Activated naive CD4-positive, alpha-beta T cell (primary cell): ENCODE results near the gene UBL7.
A peak's percentile ranks its signal among the peaks of the same experiment; 100 is the strongest.
"Not testable (repeated sequence)": the region's sequence is repeated elsewhere in the genome, so short reads cannot be mapped to it uniquely, and the experiment has no call there.

ENCODE experiments used
- DNase-seq, 4 experiments: peaks; one replicate each; lab custom pipeline; 2025; lab: John Stamatoyannopoulos, UW

UBL7 gene, protein sequence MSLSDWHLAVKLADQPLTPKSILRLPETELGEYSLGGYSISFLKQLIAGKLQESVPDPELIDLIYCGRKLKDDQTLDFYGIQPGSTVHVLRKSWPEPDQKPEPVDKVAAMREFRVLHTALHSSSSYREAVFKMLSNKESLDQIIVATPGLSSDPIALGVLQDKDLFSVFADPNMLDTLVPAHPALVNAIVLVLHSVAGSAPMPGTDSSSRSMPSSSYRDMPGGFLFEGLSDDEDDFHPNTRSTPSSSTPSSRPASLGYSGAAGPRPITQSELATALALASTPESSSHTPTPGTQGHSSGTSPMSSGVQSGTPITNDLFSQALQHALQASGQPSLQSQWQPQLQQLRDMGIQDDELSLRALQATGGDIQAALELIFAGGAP

DNA sequence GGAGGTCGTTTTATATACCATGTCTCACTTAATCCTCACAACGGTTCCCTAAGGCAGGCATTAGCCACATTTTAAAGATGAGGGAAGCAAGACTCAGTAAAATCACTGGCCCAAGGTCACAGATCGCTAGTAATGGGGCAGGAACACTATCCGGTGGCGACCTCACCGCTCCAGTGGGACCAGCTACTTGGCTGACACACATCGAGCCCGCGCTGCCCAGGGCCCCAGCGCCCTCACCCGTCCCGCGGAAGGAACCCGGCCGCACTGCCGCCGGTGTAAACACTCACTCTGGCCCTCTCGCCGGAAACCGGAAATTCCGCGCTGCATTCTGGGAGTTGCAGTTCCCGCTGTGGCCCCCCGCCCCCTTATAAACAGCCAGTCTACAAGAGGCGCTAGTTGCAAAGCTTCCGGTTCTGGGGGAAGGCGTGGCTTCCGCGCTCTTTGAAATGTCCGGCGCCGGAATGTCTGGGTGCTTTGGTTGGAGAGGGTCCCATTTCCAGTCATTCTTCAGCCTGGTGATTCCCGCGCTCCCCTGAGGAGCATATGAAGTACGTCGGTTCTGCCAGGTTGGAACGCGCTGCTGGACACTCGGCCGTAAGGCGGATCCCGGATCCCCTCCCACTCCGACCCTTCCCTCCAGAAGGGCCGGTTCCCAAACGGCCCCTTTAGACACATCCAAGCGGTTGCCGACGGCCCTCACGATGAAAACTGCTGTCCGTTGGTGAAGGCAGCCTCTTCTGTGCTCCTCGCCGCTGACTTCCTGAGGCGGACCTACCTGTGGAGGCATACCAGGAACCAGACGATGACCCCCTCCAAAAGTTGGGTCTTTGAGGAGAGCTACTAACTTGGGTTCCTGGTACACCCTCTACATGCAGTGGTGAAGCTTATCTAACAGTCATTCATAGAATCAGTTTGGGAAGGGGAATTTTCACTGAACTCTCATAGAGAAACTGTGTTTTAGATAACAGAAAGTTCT is at the start of gene UBL7:
Gene UBL7 (minus strand): TSS at position 290 of the 976 bp plus-strand sequence. CDS start 2,293 bp downstream, outside the sequence.
- DNase-seq: peak; percentile 89 to 93 (median 92)

DNA sequence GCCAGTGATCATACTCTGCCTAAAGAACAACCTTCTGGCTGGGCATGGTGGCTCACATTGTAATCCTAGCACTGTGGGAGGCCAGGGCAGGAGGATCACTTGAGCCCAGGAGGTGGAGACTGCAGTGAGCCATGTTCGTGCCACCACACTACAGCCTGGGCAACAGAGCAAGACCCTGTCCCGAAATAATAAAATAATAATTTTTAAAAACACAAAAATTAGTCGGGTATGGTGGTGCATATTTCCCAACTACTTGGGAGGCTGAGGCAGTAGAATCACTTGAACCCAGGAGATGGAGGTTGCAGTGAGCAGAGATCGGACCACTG is 45.5 kb upstream of the UBL7 start:
- no peak for DNase-seq

DNA sequence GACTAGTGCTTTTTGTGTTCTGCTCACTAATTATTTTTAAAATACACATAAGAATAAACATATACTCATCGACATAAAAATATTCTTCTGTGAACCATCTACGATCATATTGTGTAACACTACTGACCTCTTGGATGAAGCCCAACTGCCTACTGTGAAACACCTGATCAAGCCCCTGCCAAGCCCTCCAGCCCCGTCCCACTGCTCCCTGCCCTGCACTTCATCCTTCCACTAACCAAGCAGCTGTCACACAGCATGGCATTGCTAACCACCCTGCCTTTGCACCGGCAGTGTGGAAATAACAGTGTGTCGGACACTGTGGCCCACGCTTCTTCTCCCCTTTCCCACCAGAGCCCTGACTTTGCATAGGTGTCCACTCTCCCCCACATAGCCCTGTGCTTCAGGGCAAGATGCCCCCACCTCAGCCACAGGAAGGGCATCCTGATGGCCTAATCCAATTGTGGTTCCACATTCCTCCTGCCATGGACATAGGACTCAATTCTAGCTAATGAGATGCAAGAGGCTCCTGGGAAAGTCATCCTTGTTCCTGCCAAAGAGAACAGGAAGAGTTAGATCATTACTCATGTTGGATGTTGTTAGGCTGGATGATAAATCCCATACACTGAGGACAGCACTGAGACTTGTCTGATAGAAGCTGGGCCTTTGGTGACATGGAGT is 45.0 kb upstream of the UBL7 start:
- DNase-seq: no peak

DNA sequence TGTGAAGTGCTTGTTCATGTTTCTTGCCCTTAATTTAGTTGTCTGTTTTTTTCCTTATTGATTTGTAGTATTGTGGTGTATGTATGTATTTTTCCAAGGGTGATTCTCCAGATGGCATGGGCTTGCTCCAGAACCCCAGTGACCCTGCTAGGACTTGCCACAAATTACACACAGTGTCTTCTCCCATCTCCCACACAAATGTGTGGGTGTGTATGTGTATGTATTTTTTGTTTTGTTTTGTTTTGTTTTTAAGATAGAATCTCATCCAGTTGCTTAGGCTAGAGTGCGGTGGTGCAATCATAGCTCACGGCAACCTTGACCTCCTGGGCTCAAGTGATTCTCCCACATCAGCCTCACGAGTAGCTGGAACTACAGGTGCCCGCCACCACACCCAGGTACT is 43.9 kb upstream of the UBL7 start:
- DNase-seq: no peak

DNA sequence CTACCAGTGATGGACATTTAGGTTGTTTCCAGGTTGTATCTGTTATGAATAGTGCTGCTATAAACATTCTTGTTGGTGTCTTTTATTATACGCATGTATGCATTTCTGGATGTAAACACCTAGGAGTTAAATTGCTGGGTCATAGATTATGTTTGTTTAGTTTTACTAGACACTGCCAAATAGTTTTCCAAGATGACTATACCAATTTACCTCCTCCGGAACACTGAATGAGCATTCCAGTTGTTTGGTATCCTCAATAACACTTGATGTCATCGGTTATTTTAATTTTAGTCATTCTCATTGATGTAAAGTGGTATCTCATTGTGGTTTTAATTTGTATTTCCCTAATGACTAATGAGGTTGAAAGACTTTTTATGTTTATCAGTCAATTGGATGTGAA is 43.5 kb upstream of the UBL7 start:
- DNase-seq: no peak

DNA sequence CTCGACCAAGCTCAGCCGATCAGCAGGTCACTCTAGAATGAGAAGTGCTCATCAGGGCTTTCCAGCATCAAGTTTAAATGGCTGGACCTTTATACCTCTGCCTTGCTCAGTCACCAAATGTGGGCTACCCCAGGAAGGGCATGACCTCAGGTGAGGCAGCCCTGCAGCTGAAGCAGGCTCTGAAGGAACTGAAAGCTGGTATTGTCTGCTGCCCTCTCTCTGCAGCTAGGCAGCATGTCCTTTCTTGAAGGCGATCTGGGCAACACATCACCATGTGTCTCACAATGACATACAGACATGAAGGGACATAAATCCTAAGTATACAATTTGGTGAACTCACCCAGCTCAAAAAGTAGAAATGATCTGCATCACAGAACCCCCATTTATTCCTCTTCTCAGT is 41.3 kb upstream of the UBL7 start:
- DNase-seq: no peak

DNA sequence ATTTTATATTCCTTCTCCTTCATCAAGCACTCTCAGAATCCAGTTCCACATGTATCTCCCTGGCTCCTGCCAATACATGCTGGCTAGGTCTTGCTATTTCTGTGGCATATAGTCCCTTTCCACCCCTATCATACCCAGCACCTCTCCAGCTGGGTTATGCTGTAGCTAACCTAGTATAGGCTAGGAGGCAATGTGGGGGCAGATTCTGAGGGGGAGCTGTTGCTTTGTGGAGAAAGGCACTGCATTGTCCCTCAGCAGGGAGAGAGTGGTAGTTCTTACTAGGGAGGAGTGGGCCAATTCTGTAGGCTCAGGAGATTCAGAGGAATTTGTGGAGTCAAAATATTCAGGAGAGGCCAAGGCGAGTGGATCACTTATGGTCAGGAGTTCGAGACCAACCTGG is 39.4 kb upstream of the UBL7 start:
- DNase-seq: no peak

DNA sequence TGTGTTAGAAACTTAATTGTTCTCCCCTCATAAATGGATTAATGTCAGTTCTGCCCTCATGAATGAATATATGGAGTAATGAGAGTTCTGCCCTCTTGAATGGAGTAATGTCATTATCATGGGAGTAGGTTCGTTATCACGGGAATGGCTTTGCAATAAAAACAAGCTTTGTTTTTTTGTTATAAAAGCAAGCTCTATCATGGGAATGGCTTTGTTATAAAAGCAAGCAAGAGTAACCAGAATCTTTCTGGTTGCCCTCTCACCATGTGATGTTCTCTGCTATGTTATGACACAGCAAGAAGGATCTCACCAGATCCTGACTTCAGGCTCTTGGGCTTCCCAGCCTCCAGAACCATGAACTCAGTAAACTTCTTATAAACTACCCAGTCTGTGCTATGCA is 38.4 kb upstream of the UBL7 start:
- no peak for DNase-seq

DNA sequence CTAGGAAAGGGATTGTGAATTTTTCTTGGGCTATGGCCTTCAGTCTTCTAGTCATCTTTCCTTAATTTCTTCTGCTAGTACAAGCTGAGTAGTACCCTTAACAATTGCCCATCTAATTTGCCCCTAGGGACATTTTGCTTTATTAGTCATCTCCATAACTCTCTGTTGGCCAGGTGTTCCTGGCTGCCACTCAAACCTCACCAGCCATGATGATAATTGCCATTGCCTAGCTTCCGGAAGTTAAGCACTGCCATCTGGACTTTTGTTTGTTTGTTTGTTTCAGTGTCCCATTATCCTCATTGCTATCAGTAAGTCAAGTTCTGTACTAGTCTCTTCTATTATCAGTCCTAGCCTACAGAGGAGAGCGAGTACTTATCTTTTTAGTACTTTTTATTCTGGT is 36.6 kb upstream of the UBL7 start:
- DNase-seq: no peak

DNA sequence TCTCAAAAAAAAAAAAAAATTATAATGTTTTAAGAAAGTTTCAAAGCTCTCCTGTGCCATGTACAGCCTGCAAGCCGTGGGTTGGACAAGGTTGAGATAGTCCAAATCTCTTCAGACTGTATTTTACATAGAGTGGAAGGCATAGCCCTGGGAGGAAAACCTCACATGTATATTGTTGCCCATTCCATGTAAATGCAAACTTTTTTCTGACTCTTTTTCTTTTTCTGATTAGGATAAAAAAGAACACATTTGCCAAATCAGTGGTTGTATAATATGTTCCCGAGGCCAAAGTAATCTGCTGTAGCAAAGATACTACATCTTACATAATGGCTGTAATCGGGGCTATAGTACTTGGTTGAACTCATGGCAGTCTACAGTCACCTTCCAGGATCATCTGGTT is 35.7 kb upstream of the UBL7 start:
- no peak for DNase-seq

DNA sequence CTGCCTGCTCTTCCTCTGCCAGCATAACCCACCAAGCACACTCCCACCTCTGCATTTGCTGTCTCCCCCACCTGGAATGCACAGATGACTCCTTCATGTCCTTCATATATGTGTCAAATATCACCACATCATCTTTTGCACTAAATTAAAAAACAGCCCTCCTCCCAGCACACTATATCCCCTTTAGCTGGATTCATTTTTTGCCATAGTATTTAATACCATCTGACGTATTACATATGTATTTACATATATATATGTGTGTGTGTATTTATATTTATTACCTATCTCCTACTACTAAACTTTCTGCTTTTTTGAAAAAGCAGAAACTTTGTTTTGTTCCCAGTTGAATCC is 29.4 kb upstream of the UBL7 start:
- no peak for DNase-seq

DNA sequence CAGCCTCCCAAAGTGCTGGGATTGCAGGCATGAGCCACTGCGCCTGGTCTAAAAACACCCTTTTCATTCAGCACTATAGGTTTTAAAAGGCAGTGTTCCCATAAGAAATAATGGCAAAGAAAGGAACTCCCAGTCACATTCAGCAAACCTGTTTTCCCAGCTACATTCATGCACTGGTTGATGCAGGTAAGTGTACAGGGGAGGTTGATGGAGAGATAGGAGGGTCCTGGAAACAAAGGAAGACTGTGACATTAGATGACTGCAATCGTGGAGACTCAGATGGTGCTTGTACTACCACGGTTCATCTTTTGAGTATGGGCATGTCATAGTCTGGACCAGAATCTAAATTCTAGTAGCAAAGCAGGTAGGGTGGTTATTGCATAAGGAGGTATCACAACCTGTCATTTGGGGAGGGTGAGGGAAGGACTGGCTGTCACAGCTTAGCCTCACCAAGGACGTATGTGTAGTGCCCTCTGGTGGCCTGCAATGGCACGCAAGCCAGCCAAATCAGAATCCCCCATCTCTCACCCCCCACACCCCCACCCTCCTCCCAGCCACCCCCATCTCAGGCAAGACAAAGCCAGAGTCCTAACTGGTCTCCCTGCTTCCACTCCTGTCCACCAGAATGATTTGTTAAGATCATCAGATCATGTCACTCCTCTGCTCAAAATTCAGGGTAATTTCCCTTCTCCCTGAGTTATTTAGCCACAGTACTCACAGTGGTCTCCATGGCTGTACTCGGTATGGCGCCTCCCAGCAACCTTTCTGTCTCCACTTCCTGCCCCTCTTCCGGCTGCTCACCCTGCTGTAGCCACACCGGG is 28.8 kb upstream of the UBL7 start:
- DNase-seq: peak; percentile 13 to 62 (median 45)

DNA sequence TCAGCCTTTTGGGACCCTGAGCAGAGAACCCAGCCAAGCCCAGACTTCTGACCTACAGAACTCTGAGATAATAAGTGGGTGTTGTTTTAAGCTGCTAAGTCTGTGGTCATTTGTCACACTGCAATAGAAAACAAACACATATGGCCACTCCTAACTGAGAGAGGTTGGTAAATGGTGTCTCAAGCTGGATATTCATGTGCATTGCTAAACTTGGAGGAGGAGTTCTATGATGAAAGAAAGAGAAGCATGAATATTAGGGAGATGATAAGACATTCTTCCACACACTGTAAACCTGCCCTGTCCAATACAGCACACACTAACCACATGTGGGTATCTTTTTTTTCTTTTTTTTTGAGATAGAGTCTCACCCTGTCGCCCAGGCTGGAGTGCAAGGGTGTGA is 27.8 kb upstream of the UBL7 start:
- no peak for DNase-seq

DNA sequence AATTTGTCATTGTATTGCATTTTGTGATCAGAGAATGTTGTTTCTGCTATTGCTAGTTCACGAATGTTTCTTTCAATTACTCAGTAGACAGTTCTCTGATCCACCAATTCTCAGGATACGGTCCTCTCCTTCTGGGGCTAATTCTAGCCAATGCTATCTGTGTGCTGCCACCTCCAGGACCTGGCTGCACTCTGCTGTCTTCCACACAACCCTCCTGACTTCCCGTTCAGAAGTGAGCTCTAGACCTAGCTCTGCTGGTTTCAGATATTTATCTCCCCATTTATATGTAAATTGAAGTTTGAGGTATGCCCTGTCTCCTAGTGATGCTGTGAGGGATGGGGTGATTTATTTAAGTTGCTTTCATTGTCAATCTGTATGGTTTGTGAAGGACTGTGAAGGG is 21.7 kb upstream of the UBL7 start:
- no peak for DNase-seq

DNA sequence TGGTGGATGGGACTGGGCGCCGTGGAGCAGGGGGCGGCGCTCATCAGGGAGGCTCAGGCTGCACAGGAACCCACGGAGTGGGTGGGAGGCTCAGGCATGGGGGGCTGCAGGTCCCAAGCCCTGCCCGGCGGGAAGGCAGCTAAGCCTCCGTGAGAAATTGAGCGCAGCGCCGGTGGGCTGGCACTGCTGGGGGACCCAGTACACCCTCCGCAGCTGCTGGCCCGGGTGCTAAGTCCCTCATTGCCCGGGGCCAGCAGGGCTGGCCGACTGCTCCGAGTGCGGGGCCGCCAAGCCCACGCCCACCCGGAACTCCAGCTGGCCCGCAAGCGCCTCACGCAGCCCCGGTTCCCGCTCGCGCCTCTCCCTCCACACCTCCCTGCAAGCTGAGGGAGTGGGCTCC is 19.4 kb upstream of the UBL7 start:
- not testable (repeated sequence) for DNase-seq

DNA sequence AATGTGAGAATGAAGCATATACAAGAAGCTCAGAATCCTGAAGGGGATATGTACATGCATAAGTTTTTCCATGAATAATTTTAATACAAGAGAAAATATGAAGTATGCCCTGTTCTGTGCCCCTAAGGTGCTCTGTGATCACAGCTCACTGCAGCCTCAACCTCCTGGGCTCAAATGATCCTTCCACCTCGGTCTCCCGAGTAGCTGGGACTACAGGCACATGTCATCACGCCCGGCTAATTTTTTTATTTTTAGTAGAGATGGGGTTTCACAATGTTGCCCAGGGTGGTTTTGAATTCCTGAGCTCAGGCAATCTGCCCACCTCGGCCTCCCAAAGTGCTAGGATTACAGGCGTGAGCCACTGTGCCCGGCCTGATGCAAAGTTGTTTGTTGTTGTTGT is 10.7 kb upstream of the UBL7 start:
- DNase-seq: not testable (repeated sequence)

DNA sequence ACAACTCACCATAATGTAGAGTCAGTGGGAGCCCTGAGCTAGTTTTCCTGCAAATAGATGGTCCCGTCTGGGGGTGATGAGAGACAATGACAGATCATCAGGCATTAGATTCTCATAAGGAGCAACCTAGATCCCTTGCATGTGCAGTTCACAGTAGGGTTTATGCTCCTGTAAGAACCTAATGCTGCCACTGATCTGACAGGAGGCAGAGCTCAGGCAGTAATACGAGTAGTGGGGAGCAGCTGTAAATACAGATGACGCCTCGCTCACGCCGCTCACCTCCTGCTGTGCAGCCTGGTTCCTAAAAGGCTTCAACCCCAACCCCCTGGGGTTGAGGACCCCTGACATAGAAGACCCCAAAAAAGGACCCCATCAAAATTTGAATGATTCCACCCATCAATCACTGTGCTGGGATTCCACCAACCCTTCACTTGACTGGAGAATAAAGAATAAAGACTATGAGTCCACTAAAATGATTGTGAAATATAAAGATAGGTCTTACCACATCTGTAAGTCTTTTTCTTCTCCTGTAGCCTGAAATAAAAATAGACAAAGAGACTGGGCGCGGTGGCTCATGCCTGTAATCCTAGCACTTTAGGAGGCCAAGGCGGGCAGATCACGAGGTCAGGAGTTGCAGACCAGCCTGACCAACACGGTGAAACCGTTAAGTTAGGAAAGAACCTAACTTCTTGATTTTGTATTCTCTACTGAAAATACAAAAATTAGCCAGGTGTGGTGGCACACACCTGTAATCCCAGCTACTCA is 9.9 kb upstream of the UBL7 start:
- DNase-seq: no peak

DNA sequence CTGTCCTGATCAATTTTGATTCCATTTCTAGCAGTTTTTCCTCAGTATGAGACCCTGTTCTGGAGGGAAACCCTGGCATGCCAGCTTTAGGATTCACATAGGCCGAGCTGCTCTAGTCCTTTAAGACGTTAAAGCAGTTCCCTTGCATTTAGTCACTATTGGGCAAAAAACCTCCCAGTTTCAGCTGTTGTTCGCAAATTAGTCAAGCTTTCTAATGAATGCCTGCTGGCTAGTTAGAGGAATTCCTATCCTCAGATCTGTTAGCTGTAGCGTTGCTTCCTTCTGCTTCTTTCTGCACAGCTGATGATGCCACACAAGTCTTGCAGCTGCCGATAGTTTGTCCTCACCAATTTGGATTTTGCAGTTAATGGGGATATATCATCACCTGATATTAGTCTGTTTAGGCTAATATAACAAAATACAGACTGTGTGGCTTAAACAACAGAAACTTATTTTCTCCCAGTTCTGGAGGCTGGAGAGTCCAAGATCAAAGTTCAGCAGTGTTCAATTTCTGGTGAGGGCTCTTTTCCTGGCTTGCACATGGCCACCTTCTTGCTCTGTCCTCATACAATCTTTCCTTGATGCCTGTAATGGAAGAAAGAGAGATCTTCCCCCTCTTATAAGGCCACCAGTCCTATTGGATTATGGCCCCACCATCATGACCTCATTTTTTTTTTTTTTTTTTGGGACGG is 7.5 kb upstream of the UBL7 start:
- no peak for DNase-seq

DNA sequence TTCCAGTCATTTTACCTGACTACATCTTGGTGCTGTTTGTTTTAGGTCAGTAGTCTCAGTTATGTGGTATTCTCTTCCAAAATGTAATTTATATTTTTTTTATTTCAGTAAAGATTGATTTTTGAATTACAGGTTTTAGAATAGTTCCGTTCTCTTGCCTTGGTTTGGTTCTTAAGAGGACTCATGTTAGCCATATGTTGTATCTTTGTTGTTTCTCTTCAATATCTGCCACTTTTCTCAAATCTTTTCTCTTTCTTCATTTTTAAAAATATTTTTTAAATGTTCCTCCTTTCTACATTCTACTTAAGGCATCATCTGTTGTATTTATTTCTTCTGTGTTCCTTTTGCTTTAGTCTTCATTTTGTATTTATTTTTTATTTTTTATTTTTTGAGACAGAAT is 5.6 kb upstream of the UBL7 start:
- DNase-seq: no peak

DNA sequence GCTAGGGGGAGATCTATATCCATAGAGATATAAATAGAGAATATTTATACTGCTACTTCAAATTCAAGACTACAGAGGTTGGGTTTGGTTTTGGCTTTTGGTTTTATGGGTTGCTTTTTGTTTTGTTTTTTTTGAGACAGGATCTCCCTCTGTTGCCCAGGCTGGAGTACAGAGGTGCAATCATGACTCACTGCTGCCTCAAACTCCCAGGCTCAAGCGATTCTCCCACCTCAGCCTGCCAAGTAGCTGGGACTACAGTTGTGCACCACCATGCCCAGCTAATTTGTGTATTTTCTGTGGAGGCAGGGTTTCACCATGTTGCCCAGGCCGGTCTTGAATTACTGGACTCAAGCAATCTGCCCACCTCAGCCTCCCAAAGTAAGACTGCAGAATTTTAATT is 3.9 kb upstream of the UBL7 start:
- no peak for DNase-seq

DNA sequence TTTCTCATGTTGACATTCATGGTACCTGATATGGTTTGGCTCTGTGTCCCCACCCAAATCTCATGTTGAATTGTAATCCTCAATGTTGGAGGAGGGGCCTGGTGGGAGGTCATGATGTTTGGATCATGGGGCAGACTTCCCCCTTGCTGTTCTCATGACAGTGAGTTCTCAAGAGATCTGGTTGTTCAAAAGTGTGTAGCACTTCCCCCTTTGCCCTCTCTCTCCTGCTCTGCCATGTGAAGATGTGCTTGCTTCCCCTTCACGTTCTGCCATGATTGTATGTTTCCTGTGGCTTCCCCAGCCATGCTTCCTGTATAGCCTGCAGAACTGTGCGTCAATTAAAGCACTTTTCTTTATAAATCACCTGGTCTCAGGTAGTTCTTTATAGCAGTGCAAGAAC is 3.3 kb upstream of the UBL7 start:
- DNase-seq: no peak
